Hepatic stellate cell (primary cell): ENCODE measurements around the gene CRLF1.

ENCODE experiments used
- DNase-seq: peaks from one replicate; pipeline ENCODE4 v3.0.0; 2011; ENCODE audit warnings: low spot score

Gene CRLF1

DNA sequence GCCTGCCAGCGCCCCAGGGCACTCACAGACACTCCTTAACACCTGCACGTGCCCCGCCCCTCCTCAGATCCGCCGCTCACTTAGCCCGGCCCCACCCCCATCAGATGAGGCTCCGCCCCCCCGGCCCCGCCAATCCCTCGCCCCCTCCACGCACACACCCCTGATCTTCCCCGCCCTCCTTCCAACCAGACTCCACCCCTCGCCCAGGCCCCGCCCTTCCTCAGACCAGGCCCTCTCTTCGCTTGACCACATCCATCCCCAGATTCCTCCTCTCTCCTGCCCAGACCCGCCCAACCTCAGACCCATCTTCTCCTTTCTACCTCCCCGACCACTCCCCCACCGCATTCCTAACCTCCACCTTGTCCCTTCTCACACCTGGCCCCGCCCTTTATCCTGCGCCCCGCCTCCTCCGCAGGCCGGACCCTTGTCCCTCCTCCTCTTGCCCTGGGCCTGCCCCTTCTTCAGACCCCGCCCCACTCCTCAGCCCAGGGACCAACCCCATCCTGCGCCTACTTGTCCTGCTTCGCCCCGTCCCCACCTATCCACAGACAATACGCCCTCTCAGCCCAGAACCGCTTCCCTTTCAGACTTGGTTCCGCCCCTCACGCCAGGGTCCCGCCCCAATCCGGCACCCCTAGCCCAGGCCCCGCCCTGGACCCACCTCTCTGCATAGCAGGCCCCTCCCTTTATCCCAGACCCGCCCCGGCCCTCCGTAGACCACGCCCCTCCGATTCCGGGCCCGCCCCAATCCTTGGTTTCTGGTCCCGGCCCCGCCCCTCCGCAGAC lies 29.8 kb upstream of the CRLF1 start:
- peak; percentile 97 for DNase-seq

DNA sequence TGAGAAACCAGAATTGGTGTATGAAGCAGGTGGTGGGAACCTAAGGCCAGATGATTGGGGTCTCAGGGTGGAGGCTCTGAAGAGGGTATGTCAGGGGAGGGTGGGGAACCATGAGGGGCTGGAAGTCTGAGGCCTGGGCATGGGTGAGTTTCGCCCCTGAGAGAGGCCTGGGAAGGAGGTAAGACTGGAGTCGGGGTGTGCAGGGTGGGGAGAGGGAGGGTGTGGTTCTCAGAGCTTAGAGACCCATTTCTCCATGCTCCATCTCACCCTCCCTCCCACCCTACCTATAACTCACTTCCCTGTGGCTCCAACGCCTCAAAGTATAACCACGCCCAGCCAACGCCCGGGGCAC lies 29.2 kb upstream of the CRLF1 start:
- DNase-seq, result no peak

DNA sequence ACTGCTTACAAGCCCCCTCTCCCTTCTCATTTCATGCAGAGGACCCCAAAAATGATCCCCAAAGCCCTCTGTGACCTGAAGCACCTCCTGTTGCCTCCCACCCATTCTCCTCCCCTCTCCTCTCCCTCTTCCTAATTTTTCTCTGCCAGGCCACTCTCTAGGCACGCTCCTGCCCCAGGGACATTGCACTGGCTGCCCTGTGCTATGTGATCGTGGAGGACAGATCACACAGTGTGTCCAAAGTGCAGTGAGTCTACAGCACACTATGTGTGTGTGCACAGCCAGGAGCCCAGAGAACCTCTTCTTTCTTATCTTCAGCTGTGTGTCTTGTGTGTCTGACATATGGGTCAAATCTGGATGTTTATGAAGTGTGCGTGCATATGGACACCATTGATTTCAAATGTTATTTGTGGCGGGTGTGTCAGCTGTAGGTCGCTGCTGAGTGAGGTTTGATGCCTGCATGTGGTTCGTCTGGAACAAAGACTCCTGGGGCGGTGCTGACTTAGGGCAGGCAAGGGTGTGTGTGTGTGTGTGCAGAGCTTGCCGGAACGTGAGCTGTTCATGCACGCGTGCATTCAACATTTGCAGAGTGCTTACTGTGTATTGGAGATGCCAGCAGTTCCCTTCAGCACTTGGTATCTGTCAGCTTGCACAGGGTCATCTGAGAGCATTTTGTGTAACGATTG lies 28.2 kb upstream of the CRLF1 start:
- no peak for DNase-seq

DNA sequence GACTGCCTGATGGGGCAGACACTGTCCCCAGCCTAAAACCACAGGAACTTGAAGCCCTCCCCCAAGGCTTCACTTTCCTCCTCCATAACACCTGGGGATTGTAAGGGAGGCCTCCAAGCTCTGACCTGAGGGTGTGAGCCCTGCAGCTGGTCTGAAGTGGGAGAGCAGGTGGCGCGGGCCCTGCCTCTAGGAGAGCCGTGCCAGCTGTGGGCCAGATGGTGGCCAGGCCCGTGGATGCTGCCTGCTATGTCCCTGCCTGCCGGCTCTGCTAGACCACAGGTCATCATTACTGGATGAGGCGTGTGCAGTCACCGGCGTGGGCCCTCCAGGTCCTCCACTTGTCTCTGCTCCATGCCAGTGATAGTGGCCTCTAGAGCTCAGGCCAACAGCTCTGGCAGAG lies 26.7 kb upstream of the CRLF1 start:
- no peak for DNase-seq

DNA sequence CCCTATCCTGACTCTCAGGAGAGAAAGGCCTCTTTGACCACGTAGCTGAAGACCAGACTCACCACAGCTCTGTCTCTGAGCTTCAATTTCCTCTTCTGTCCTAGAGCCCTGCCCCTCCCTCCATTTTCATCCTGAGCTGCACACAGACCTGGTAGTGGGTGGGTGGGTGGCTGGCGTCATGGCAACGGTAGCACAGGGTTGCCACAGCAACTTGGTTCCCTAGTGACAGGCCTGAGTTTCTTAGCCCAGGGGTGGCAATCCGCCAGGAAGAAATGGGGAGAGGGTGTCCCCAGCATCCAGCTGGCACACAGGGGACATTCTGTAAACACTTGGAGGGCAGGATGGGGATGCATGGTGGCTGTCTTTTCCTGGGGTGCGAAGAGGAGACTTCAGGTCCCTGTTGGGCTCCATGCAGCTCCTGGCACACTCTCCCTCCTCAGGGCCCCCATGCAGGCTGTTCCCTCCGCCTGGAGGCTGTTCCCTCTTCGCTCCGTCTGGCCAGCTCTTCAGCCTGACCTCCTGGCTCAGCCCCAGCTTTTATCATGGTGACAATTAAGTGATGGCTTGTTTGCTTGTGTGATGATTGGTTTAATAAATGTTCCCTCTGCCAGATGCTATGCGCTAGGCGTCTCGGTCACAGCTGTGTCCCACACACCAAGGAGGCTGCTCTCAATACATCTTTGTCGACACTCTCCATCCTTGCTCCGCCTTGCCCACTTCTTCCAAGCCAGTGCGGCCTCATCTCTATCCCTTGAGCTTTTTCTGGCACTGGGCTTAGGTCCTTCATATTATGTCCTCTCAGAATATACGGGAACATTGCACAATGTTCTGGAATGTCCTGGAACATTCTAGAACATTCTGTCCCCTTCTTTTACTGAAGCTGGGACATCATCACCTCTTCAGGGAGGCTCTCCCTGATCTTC lies 22.8 kb upstream of the CRLF1 start:
- no peak for DNase-seq

DNA sequence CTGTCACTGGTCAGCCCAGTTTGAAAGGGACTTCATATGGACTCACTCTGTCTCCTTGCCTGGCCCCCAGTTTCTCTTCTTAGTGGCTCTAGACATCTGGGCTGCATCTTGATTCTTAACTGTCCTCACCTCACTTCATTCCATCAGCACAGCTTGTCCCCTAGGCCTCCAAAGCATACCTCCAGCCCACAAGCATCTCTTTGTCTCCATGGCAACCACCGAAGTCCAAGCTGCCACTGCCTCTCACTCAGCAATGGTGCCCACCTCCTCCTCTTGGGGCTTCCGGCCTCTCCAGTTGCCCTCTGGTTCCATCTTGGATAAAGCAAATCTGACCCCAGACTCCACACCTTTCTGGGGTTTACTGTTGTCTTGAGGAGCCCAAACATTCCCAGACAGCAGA lies 20.3 kb upstream of the CRLF1 start:
- DNase-seq, result no peak

DNA sequence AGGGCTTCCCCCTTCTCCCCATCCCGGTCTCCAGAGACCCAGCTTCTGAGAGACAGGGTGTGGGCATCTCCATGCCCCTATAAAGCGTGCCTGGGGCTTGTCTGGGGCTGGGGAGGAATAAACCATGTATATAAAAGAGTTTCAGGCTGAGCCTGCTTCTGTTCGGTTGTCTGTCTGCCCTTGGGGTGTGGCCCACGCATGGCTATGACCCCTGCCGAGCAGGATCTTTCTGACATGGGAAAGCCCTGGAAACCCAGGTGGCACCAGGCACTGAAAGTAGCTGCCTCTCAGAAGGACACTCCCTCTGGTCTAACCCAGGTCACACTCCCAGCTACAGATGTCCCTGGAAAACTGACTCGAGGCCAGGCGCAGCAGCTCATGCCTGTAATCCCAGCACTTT lies 14.3 kb upstream of the CRLF1 start:
- DNase-seq, result no peak

DNA sequence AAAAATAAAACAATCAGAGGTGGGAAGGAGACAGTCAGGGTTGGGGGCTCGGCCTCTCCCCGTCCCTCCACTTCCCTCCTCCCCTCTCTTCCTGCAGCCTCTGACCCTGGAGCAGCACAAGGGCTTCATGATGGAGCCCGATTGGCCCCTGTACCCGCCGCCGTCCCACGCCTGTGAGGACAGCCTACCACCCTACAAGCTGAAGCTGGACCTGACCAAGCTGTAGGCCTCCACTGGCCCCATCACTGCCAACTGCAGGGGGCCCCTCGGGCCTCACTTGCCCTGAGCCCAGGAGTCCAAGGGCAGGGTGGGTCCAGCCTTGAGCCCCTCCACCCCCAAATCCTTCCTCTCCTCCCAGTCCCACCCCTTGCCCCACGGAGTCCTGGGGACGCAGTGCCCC lies 13.7 kb upstream of the CRLF1 start:
- DNase-seq, result no peak

DNA sequence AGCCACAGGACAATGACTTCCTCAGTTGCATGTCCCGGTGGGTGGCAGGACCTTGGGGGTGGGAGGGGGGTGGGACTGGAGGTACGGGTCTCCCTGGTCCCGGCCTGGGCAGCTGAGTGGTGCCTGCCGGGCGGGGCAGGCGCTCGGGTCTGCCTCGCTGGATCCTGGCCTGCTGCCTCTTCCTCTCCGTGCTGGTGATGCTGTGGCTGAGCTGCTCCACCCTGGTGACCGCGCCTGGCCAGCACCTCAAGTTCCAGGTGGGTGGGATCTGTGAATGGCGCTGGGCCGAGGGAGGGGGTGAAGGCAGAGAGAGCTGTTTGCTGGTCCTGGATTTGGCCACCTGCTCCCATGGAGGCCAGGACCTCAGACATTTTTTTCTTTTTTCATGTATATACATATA lies 11.6 kb upstream of the CRLF1 start:
- DNase-seq, result no peak

DNA sequence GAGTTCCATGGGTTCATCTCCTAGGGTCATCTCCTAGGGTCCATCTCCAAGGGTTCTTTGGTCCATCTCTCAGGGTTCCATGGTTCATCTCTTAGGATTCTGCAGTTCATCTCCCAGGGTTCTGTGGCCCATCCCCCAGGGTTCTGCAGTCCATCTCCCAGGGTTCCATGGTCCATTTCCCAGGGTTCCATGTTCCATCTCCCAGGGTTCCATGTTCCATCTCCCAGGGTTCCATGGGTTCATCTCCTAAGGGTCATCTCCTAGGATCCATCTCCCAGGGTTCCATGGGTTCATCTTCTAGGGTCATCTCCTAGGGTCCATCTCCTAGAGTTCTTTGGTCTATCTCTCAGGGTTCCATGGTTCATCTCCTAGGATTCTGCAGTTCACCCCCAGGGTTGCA lies 11.0 kb upstream of the CRLF1 start:
- DNase-seq, result no peak

DNA sequence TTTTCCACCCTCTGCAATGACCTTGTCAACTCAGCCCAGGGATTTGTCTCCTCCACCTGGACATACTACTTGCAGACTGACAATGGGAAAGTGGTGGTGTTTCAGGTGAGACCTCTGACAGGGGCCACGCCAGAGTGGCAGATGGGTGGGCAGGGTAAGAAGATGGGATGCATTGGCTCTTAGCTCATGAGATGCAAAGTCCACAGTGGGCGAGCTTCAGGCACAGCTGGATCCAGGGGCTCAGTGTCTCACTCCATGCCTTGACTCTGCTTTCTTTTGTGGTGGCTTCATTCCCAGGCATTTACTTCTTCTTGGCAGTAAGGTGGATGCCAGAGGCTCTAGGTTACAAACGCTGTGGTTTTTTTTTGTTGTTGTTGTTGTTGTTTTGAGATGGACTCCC lies 9.4 kb upstream of the CRLF1 start:
- no peak for DNase-seq

DNA sequence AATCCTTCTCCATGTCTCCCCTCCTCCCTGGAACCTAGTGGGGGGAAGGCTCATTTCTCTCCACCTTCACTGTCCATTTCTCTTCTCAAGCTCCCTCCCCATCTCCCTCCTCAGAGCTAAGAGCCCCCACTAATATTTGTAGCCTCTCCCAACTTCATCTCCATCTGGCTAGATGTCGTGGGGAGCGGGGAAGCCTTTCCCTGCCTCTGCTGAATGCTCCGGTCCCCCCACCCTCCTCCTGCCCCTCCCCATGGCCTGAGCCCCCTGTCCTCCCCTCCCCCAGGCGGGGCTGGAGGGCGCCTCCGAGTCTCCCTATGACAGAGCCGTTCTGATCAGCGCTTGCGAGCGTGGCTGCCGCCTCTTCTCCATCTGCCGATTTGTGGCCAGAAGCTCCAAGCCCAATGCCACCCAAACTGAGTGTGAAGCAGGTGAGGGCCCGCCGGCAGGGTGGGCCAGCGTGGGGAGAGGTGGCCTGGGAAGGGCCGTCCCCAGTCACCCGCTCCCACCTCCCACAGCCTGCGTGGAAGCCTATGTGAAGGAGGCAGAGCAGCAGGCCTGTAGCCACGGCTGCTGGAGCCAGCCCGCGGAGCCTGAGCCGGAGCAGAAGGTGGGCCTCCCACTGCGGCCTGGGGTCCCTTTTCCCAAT lies 7.1 kb upstream of the CRLF1 start:
- DNase-seq, result no peak

DNA sequence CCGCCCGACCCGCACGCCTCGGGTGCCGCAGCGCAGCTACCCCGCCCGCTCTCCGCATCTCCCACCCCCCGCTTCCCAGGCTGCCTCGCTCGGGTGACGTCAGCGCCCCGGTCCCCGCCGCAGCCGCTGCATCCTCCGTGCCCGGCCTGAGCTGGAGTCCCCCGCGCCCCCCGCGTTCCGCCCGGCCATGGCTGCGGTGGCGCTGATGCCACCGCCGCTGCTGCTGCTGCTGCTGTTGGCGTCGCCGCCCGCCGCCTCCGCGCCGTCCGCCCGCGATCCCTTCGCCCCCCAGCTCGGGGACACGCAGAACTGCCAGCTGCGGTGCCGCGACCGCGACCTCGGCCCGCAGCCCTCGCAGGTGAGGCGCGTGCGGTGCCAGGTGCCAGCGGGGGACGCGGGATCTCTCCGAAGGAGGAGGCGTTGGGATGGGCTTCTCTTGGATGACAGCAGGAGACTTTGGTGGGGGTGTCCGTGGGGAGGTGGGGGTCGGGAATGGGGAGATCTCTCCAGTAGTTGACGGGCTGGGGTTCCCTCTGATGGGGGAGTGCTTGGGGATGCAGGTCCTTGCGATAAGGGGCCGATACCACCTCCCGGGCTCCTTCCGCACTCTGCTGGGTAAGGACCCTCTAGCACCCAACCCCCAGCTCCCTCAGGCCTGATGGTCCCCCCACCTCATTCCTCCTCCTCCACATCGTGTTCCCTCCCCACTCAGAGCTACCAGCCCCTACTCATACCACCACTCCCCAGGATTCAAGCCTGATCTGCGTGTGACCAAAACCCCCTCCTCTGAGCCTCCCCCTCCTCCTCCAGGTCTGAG lies 6.4 kb upstream of the CRLF1 start, which contains the start of gene TMEM59L:
TMEM59L (plus strand) TSS at position 99 of the 817 bp plus-strand sequence; CDS start at position 188, 89 bp downstream.
- no peak for DNase-seq

DNA sequence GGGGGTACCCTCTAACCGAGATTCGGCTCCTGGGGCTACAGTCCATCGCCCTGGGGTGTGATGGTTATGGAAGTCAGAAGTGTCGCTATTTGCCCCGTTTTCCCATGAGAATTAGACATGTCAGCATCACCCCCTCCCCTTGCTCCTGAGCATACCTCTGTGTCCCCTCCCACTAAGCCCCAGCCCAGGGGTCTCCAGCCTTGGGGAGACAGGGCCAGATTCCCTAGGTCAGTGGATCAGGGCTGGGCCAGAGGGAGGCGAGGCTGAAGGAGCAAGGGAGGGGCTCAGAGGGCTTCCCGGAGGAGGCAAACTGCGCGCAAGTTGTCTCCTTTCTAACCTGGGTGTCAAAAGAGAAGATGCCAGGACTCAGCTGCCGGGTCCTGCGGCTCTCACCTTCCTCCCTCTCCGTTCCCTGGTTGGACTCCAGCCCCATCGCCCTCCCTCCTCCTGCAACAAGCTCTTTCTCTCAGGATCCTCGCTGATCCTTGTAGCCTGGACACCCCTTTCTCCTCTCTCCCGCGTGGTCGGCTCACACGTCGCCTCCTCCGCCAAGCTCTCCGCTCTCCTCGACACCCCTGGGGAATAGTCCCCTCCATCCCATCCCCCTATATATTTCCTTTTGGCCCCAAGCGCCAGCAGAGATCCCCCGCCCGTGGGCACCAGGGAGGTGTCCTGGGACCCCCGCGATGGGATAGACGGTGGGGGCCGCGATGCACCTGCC lies 5.6 kb upstream of the CRLF1 start:
- DNase-seq, result no peak

DNA sequence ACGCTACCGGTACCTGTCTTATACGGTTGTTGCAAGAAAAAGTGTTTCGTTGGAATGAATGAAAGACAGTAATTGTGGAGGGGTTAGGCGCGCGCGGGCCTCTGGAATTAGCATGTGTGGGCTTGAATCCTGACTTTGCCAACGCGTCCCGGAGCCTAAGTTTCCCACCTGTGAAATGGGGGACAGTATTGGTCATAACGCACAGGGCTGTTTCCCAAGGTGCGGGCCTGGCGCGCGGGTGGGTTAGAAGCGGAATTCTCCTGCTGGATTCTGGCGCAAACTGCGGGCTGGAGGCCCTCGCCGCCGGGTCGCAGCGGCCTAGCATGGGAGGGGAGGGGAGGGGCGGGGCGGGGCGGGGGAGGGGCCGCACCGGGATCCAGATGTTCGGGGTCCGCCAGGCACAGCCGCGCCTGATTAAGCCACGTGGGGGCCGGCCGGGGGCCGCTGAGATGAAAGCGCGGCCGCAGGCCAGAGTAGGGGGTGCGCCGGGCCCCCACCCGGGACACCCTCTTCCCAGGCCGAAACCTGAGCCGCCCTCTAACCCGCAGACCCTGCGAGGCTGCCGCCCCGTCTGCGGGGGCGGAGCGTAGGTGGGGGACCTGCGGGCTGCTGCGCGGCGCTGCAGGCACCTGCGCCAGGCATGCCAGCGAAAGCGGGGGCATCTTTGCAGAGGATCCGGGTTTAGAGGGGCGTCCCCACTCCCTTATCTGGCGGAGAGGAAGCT lies 4.9 kb upstream of the CRLF1 start:
- no peak for DNase-seq

DNA sequence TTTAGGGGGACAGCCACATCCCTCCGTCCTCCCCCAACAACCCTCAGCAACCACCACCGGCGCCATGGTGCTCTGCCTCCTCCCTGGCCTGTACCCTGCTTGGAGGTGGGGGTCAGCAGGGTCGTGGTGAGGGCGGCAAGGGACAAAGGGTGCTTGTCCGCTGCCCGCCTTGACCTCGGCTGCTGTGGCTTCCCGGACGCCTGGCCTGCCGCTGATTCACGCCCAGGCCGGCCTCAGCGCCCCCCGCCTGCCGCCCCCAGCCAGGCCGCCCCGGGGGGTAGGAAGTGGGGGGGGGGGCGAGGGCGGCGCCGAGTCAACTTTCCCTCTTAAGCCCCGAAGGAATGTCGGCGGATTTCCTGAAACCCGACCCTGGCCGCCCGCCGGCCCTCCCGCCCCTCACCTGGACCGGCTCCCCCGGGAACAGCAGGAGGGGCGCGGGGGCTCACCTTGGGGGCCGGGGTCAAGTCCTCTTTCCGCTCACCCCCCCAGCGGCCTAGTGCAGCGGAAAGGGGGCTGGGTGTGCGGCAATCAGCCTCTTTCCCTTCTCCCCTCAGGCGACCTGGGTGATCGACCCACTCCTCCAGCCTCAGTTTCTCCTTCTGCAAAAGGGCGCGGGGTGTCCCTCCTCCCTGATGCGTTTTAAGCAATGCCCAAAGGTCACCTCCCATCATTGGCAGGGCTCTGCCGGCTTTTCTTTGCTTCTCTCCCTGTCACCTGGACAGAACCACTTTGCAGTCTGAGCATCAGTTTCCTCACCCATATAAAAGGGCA lies 4.1 kb upstream of the CRLF1 start:
- DNase-seq, result no peak

DNA sequence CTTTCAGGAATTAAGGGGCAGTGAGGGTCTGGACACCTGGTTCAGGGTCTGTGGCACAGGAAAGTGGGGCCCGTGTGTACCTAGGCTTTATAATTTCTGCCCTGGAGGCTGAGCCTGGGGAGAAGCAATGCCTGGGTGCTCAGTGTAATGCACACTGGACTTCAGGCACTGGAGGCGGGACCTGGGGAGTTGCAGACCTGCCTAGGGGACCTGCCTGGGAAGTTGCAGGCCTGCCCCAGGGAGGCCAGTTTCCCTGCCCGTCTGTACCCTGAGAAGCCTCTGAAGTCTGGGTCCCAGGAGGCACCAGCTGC lies 3.6 kb upstream of the CRLF1 start:
- no peak for DNase-seq

DNA sequence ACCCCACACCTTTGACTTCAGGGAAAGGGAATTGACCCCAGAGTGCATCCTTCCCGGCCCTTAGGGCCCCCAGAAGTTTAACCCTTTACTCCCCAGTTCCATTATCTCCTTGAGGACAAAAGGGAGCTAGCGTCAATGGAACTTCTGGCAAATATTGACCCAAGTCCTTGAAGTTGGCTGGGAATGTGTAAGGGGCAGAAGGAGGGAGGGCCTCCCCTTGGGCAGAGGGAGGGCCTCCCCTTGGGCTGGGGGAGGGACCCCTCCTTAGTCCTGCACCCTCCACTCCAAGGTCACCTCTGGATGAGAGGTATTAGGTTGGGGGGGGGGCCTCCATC lies 3.1 kb upstream of the CRLF1 start:
- DNase-seq, result no peak
